AG09319 (cell line): ENCODE data around the gene HES2.

Experiments
- DNase-seq: peaks from one replicate; pipeline ENCODE4 v3.0.0-alpha.2; 2010; ENCODE audit warnings: low read depth; ENCODE audit errors: extremely low read depth
- TF ChIP-seq, protein P1 (sequence below): IDR thresholded peaks from 2 replicates; pipeline ENCODE4 v1.5.1; 2011; ENCODE audit warnings: low read depth, mild to moderate bottlenecking, inconsistent platforms, low read length, moderate library complexity

HES2 gene

GRCh38 chr1:6419397-6419803 lies 319 bp downstream of the HES2 start:
- no peak for DNase-seq
- TF ChIP-seq, protein P1, sequence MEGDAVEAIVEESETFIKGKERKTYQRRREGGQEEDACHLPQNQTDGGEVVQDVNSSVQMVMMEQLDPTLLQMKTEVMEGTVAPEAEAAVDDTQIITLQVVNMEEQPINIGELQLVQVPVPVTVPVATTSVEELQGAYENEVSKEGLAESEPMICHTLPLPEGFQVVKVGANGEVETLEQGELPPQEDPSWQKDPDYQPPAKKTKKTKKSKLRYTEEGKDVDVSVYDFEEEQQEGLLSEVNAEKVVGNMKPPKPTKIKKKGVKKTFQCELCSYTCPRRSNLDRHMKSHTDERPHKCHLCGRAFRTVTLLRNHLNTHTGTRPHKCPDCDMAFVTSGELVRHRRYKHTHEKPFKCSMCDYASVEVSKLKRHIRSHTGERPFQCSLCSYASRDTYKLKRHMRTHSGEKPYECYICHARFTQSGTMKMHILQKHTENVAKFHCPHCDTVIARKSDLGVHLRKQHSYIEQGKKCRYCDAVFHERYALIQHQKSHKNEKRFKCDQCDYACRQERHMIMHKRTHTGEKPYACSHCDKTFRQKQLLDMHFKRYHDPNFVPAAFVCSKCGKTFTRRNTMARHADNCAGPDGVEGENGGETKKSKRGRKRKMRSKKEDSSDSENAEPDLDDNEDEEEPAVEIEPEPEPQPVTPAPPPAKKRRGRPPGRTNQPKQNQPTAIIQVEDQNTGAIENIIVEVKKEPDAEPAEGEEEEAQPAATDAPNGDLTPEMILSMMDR: no peak

DNA sequence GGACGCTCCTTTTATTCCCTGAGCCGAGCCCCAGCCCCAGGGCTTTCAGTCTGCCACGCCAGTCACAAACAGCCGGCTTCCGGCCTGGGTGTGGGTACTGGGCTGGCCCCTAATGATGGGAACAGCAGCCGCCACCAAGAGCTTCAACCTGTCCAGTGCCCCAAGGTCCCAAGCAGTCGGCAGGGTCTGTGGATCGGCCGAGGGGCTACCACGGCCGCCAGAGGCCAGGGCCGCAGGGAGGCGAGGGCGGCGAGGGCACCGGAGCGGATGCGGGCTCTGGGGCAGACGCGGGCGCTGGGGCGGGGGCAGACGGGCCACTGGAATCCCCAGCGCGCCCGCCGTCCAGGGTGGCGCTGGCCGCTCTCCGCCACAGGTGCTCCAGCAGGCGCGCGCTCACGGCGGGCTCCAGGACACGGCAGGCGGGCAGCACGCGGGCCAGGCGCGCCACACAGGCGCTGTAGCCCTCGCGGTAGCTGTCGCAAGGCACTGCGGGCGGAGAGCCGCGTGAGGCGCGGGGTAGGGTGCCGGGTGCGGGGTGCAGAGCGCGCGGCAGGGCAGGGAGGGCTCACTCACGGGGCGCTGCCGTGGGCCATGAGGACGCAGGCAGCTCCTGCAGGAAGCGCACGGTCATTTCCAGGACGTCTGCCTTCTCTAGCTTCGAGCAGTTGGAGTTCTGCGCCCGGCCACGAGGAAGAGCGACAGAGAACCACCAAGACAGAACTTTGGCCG lies 887 bp downstream of the HES2 start:
- TF ChIP-seq, protein P1: no peak
- no peak for DNase-seq

DNA sequence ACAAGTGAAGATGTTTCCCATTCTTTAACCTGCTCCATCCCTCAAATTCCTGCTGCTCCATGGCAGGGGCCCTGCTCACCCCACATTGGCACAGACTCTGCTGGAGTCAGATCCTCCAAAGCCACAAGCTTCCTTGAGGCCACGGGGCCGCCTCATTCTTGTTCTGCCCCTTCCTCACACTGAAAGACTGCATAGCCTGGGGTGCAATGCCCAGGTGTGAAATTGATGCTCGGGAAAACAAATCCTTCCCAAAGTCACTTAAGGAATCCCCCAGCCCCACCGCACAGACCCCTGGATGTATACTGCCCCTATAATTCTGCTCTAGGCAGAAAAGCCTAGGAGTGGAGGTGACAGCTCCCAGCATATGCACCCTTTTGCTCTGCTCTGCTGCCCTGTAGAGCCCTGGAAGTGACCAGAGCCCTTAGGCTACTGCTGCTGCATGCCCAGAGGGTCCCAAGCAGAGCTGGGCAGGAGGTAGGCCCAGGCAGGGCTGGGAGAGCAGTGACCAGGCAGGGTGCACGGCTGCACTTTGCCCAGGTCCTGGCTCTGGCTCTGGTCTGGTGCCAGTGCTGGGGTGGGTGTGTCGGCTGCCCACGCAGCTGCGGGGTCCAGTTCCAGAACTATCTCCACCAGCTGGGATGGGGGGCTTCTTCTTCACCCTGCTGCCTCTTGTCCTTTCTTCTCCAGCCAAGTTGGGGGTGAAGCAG lies 1.6 kb downstream of the HES2 start:
- TF ChIP-seq, protein P1: no peak

DNA sequence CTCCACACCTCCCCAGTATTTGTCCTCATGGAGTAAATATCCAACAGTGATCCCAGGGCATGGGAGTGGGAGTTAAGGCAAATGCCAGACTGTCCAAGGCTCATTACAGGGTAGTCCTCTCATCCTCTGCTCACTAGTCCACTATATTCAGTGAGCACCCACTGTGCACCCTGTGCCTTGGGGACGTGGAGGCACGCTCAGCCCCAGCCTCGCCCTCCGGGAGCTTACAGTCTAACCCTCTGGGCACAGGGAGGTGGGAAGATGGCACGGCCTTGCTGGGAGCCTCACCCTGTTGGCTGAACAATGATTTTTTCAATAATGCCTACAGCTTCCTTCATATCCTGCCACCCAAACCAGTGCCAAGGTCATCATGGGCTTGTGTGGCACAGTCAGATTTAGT lies 2.8 kb downstream of the HES2 start:
- no peak for DNase-seq
- TF ChIP-seq, protein P1: no peak

More for the DNA sequence above, 1.6 kb downstream of the HES2 start:
- DNase-seq: no peak

DNA sequence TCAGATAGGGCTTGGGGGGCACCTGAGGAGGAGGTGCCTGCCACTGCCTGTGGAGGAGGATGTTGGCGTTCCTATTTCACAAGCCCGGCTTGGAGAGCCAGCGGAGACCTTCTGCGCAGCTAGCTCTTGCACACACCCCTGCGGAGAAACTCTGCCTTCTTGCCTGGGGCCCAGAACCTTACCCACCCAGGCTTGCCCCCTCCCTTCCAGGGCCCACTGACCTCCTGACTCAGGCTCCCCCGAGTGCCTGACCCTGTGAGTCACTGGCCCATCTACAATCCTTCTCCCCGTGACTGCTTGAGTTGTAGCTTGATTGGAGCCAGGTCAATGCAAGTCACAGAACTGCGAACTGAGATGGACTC lies 3.4 kb downstream of the HES2 start:
- DNase-seq: no peak
- TF ChIP-seq, protein P1: no peak

- TF ChIP-seq, protein P1: no peak
- DNase-seq: no peak
These were observed 4.7 kb downstream of the HES2 start for GRCh38 chr1:6414881-6415626.

DNA sequence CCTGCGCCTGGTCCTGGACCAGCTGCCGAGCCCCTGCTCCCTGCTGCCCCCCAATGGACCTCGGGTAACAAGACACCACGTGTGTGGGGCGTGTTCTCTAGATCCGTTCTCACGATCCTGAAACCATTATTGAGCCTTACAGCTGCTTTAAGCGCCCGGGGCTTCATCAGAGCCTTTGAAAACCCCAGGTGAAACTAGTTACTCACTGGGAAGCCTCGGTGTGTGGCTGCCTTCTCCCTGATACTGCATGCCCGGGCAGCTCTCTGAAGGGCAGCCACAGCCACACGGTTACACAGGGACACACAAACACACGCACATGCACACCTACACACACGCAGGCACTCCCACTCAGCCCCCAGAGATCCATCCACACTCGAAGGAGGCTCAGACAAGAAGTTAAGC lies 5.3 kb downstream of the HES2 start:
- TF ChIP-seq, protein P1: peak; percentile 66
- peak; percentile 7 for DNase-seq
